SW480 (cell line): ENCODE measurements around the gene HMBS.
"Not testable (repeated sequence)": the region's sequence is repeated elsewhere in the genome, so short reads cannot be mapped to it uniquely, and the experiment has no call there.

ENCODE experiments used
- DNase-seq: peaks from one replicate; pipeline ENCODE4 v3.0.0-alpha.2; 2016; ENCODE audit warnings: low spot score

The HMBS gene

DNA sequence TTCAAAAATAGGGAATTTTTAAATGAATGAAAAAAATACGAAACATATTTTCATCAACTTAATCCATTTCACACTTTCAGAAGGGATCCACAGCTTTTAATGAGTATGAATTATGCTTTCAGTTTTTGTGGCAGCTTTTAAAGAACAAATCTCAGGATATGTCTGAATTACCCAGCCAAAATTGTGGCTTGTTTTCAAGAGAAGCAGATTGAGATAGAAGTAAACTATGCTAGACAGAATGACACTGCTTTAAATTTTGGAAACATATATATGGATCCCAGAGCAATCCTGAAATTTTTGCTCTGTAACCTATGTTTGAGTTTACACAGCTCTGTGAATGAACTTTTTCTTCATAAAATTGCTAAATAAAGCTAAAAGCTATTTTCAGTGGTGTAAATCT, 34.3 kb downstream of the HMBS start:
- no peak for DNase-seq

DNA sequence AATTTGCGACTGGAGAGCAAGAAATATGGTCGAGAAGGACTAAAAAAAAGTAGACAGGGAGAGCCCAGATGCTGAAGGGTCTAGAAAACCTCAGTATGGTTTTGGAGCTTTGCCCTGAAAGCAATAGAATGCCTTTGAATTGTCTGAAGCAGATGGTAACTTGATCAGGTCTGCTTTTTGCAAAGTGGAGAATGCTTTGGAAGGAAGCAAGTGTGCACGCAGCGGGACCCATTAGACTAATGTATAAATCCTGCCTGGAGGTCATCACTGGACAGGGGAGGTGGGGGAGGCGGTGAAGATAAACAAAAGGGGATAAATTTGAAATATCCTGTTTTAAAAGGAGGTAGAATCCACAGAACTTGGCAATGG, 35.9 kb downstream of the HMBS start:
- no peak for DNase-seq

DNA sequence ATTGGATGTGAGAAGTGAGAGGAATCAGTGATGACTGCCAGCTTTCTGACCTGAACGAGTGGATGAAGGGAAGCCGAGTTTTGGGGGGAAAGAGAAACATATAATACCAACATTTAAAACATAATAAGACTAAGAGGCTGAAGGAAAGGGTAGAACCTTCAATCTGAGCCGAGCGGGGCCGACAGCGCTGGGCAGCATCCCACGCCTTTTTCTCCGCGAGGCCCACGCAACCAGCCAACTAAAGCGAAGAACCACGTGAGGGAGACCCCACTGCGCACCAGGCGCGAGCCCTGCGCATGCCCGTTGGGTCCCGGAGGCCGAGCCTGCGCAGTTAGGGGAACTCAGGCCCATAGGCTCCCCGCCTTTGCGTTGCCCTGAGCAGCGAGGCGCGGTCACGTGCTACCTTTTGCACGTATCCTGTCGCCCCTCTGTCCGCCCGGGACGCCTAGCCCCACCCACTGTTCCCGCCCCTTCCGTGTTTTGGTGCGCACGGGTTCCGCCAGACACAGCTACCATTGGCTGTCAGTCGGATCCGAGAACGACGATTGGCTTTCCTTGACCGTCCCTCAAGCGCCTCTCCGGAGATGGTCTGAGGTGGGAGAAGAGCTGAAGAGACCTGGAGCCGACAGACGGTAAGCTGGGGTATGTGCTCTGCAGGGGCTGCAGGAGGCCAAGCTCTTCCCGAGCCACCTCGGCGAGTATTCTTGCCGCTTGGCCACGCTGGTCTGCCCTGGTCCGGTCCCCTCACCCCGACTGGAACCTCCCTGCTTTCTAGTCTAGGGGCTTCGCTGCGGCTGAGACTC, 36.5 kb downstream of the HMBS start, which contains the start of gene HINFP:
Gene HINFP (plus strand): TSS at position 573 of the 803 bp plus-strand sequence. CDS start 5,365 bp downstream, outside the sequence.
- peak; percentile 99 for DNase-seq

DNA sequence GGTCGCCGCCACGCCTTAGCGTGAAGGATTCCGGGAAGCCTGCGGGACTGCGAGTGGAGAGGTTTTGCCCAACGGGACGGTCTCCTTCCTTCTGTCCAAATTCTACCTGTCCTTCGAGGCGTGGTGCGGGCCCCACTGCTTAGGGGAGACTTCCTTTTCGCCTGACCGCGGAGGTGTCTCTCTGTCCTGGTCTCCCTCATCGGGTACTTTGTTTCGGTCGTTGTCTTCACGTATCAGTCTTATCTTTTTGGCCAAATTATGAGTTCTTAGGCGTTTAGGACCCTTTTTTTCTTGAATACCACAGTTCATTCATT, 37.1 kb downstream of the HMBS start:
- DNase-seq: no peak

DNA sequence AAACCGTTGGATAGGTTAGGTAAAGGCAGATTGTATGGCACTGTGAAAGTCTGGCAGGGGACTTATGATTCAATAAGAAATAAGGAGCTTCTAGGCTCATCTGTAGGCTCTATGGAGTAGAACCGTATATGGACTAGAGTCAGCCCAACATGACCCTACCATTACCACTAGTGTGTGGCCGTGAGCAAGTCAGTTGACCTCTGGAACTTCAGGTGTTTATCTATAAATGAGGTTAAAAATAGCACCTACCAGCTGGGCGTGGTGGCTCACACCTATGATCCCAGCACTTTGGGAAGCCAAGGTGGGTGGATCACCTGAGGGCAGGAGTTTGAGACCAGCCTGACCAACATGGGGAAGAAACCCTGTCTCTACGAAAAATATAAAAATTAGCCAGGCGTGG, 41.1 kb downstream of the HMBS start:
- no peak for DNase-seq

DNA sequence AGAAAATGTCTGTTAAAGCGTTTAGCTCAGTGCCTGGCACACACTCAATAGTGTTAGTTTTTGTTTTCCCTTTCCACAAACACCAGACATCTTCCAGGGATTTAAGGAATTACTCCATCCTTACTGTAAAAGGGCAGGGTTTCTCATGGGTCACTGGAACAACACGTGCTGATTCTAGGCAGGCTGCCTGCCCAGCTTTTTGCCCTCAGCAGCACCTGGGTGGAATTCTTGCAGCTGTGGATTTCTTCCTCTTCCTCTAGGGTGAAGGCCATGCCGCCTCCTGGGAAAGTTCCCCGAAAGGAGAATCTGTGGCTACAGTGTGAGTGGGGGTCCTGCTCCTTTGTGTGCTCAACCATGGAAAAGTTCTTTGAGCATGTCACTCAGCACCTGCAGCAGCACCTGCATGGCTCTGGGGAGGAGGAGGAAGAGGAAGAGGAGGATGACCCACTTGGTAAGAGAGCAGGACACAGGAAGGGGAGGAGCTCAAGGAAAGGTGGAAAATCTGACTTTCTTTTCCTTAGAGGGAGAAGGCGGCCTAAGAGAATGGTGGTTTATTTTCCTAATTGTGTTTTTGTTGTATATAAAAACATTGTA, 42.1 kb downstream of the HMBS start:
- no peak for DNase-seq

DNA sequence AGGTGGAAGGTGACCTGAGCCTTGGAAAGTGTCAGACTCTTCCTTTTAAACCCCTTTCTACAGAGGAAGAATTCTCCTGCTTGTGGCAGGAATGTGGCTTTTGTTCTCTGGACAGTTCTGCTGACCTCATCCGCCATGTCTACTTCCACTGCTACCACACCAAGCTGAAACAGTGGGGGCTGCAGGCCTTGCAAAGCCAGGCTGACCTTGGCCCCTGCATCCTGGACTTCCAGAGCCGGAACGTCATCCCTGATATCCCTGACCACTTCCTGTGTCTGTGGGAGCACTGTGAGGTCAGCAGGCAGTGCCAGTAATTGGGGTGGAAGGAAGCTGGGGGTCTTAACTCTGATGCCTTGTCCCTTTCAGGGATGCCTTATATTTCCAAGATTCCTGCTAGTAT, 46.0 kb downstream of the HMBS start:
- no peak for DNase-seq

DNA sequence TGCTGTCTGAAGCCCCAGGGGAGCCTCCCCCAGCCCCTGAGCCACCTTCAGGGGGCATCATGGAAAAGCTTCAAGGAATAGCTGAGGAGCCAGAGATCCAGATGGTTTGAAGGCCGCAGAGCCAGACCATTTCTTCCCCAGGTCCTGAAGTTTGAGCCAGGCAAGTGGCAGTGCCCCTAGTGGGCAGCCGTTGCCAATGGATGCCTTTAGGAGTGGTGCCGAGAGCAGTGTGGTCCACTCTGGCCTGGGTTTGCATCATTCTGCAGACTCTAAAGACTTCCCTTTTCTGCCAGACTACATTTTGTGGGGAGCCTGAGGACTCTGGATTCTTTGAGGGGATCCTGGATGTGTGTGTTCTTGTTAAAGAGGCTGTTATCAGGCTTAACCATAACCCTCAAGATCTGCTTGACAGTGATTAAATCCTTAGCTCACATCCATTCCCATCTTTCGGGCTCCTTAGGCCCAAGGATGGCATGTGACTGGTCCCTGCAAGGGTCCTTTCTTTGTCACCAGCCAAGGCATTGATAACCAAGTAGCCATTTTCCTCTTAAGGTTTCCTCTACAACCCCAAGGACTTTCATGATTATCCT, 49.8 kb downstream of the HMBS start:
- no peak for DNase-seq

DNA sequence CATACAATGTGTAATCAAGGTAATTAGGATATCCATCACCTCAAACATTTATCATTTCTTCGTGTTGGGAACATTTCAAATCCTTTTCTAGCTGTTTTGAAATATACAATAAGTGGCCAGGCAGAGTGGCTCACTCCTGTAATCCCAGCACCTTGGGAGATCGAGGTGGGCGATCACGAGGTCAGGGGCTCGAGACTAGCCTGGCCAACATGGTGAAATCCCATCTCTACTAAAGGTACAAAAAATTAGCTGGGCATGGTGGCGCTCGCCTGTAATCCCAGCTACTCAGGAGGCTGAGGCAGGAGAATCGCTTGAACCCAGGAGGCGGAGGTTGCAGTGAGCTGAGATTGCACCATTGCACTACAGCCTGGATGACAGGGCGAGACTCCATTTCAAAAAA, 54.6 kb downstream of the HMBS start:
- DNase-seq: not testable (repeated sequence)
